Smooth muscle cell (in vitro differentiated cells): ENCODE results near the gene ABHD16A. TPM values are rescaled to one million over a fixed set of nuclear protein-coding genes. Genes with fewer than 3 reads are reported as not detected.

ENCODE experiments used
- DNase-seq: peaks from one replicate; lab custom pipeline; 2025; ENCODE audit not compliant: unreplicated experiment; lab: John Stamatoyannopoulos, UW
- H2AFZ ChIP-seq: fragments of 200-600 bp; sonication (generic); 2 replicates; pipeline ENCODE4 v1.6.0; 2016; ENCODE audit warnings: antibody characterized with exemption, low read depth, mild to moderate bottlenecking
- H3F3A ChIP-seq: fragments of 200-600 bp; sonication (generic); 2 replicates; pipeline ENCODE4 v1.6.0; 2017; ENCODE audit warnings: antibody characterized with exemption, low read depth
- H3K27ac ChIP-seq: fragments of 200-600 bp; sonication (generic); 2 replicates; pipeline ENCODE4 v1.5.1; 2016; ENCODE audit warnings: low read depth, mild to moderate bottlenecking
- H3K27me3 ChIP-seq: fragments of 200-600 bp; sonication (generic); 2 replicates; pipeline ENCODE4 v1.6.1; 2016; ENCODE audit warnings: low read depth, mild to moderate bottlenecking
- H3K36me3 ChIP-seq: fragments of 200-600 bp; sonication (generic); 2 replicates; pipeline ENCODE4 v1.5.1; 2016; ENCODE audit warnings: low read depth
- H3K4me1 ChIP-seq: fragments of 200-600 bp; sonication (generic); 2 replicates; pipeline ENCODE4 v1.5.1; 2016; ENCODE audit warnings: low read depth
- H3K4me2 ChIP-seq: fragments of 200-600 bp; sonication (generic); 2 replicates; pipeline ENCODE4 v1.6.0; 2016; ENCODE audit warnings: mild to moderate bottlenecking
- H3K4me3 ChIP-seq: fragments of 200-600 bp; sonication (generic); 2 replicates; pipeline ENCODE4 v1.5.1; 2016; ENCODE audit warnings: mild to moderate bottlenecking
- H3K79me2 ChIP-seq: fragments of 200-600 bp; sonication (generic); 2 replicates; pipeline ENCODE4 v1.6.0; 2016; ENCODE audit warnings: low read depth, mild to moderate bottlenecking
- H3K9ac ChIP-seq: fragments of 200-600 bp; sonication (generic); 2 replicates; pipeline ENCODE4 v1.6.0; 2016; ENCODE audit warnings: low read depth
- H3K9me3 ChIP-seq: fragments of 200-600 bp; sonication (generic); replicated peaks from 2 replicates; pipeline ENCODE4 v1.5.1; 2016; ENCODE audit warnings: low read depth
- H4K20me1 ChIP-seq: fragments of 200-600 bp; sonication (generic); 2 replicates; pipeline ENCODE4 v1.6.0; 2016; ENCODE audit warnings: low read depth
- CTCF ChIP-seq: fragments of 200-600 bp; sonication (generic); IDR thresholded peaks from 2 replicates; pipeline ENCODE4 v1.5.1; 2017; ENCODE audit warnings: borderline replicate concordance, mild to moderate bottlenecking, antibody characterized with exemption; ENCODE audit not compliant: insufficient read depth, poor library complexity, severe bottlenecking
- WGBS: methylation state at CpG from one replicate; pipeline ENCODE4 v1.1.7; 2016; ENCODE audit warnings: low lambda C conversion rate; 5-methylcytosine and 5-hydroxymethylcytosine counted together
- polyA plus RNA-seq: library from polyadenylated mRNA; unstranded; fragments of >200 nt; fragmentation: Nextera tagmentation; extraction: Ambion mirVana; gene quantifications from 2 replicates; pipeline ENCODE4 v1.2.1, GENCODE V29; 2016
- total RNA-seq: library from RNA; depleted of rRNA; stranded (reverse); fragments of >200 nt; gene quantifications from 2 replicates; pipeline ENCODE4 v1.2.3, GENCODE V29; 2014

The ABHD16A gene
- total and polyA plus RNA-seq, 2 experiments from 2014 or later: 24.9 to 39.9 TPM

- Histone ChIP-seq H4K20me1 (peaks cover 5% of the 10 kb centered on the region), H3K4me2 (no peak overlapping the region), H3K36me3 (no peaks in the 10 kb centered on the region), H3K9ac (no peak overlapping the region), H3K27ac (no peak overlapping the region), H2AFZ (no peak overlapping the region), H3K9me3 (no peaks in the 10 kb centered on the region), H3K79me2 (peaks cover 27% of the 10 kb centered on the region), H3K4me3 (peak overlapping the region; percentile 2), H3K4me1 (peaks cover 10% of the 10 kb centered on the region), H3K27me3 (no peaks in the 10 kb centered on the region), H3F3A (no peaks in the 10 kb centered on the region)
- no peak for DNase-seq
- no peak for TF ChIP-seq CTCF
- WGBS: over 99% methylated on average over 5 of the region's 5 CpGs
Observed at GRCh38 chr6:31700740-31701401, 2.3 kb downstream of the ABHD16A start.

- H3F3A ChIP-seq: no peaks in the 10 kb centered on the region
- H3K4me1 ChIP-seq: peaks cover 10% of the 10 kb centered on the region
- H3K36me3 ChIP-seq: no peaks in the 10 kb centered on the region
- no peak overlapping the region for H2AFZ ChIP-seq
- TF ChIP-seq CTCF: no peak
- H3K27me3 ChIP-seq: no peaks in the 10 kb centered on the region
- no peak overlapping the region for H3K4me2 ChIP-seq
- H4K20me1 ChIP-seq: peaks cover 5% of the 10 kb centered on the region
- WGBS: 91% methylated on average over 3 of the region's 3 CpGs
- DNase-seq: no peak
- no peak overlapping the region for H3K27ac ChIP-seq
- H3K9me3 ChIP-seq: no peaks in the 10 kb centered on the region
- H3K79me2 ChIP-seq: peaks cover 24% of the 10 kb centered on the region
- H3K4me3 ChIP-seq: no peak overlapping the region
- no peak overlapping the region for H3K9ac ChIP-seq
Observed at GRCh38 chr6:31697555-31697954, 5.6 kb downstream of the ABHD16A start.

- H3K36me3 ChIP-seq: no peaks in the 10 kb centered on the region
- no peak overlapping the region for H3K9ac ChIP-seq
- over 99% methylated on average over 6 of the region's 6 CpGs for WGBS
- H2AFZ ChIP-seq: no peak overlapping the region
- no peak overlapping the region for H3K27ac ChIP-seq
- no peaks in the 10 kb centered on the region for H3K79me2 ChIP-seq
- H3F3A ChIP-seq: no peaks in the 10 kb centered on the region
- H3K27me3 ChIP-seq: no peaks in the 10 kb centered on the region
- H3K4me3 ChIP-seq: no peak overlapping the region
- no peak for TF ChIP-seq CTCF
- no peak overlapping the region for H3K4me2 ChIP-seq
- H4K20me1 ChIP-seq: no peaks in the 10 kb centered on the region
- no peaks in the 10 kb centered on the region for H3K9me3 ChIP-seq
- DNase-seq: no peak
- H3K4me1 ChIP-seq: no peaks in the 10 kb centered on the region
Observed at GRCh38 chr6:31693535-31693934, 9.6 kb downstream of the ABHD16A start.

GRCh38 chr6:31692886-31693285 is 10.2 kb downstream of the ABHD16A start:
- no peaks in the 10 kb centered on the region for H3K36me3 ChIP-seq
- DNase-seq: no peak
- no peaks in the 10 kb centered on the region for H3F3A ChIP-seq
- H3K9ac ChIP-seq: no peak overlapping the region
- 98% methylated on average over 9 of the region's 9 CpGs for WGBS
- H2AFZ ChIP-seq: no peak overlapping the region
- no peak overlapping the region for H3K27ac ChIP-seq
- H3K4me3 ChIP-seq: no peak overlapping the region
- TF ChIP-seq CTCF: no peak
- H4K20me1 ChIP-seq: no peaks in the 10 kb centered on the region
- no peaks in the 10 kb centered on the region for H3K4me1 ChIP-seq
- H3K79me2 ChIP-seq: no peaks in the 10 kb centered on the region
- H3K4me2 ChIP-seq: no peak overlapping the region
- H3K9me3 ChIP-seq: no peaks in the 10 kb centered on the region
- no peaks in the 10 kb centered on the region for H3K27me3 ChIP-seq
